GM12878 (cell line): ENCODE data around the gene KDSR. TPM values are rescaled to one million over a fixed set of nuclear protein-coding genes. Genes with fewer than 3 reads are reported as not detected.

Experiments
- FOXK2 ChIP-seq: fragments of 450-650 bp; IDR thresholded peaks from 2 replicates; pipeline ENCODE4 v1.6.1; 2017; ENCODE audit warnings: mild to moderate bottlenecking, moderate library complexity
- JUNB ChIP-seq: IDR thresholded peaks from 2 replicates; pipeline ENCODE4 v1.6.1; 2016; ENCODE audit warnings: antibody characterized with exemption, mild to moderate bottlenecking
- JUND ChIP-seq: IDR thresholded peaks from 2 replicates; pipeline ENCODE4 v1.6.1; 2012; ENCODE audit warnings: low read depth, mild to moderate bottlenecking, low read length, improper control_type of control experiment, moderate library complexity
- MEF2A ChIP-seq: IDR thresholded peaks from 2 replicates; pipeline ENCODE4 v1.6.1; 2011; ENCODE audit warnings: low read depth, mild to moderate bottlenecking, low read length, moderate library complexity; ENCODE audit not compliant: insufficient read depth
- NBN ChIP-seq: fragments of 450-650 bp; IDR thresholded peaks from 2 replicates; pipeline ENCODE4 v1.6.1; 2016
- NFXL1 ChIP-seq: fragments of 450-650 bp; IDR thresholded peaks from 2 replicates; pipeline ENCODE4 v1.6.1; 2017; ENCODE audit warnings: antibody characterized with exemption, mild to moderate bottlenecking, borderline replicate concordance
- NR2C1 ChIP-seq: fragments of 450-650 bp; IDR thresholded peaks from 2 replicates; pipeline ENCODE4 v1.6.1; 2017; ENCODE audit warnings: antibody characterized with exemption, mild to moderate bottlenecking, moderate library complexity
- NR2C2 ChIP-seq: IDR thresholded peaks from 2 replicates; pipeline ENCODE4 v1.6.1; 2011; ENCODE audit warnings: borderline replicate concordance, low read depth; ENCODE audit not compliant: control insufficient read depth, insufficient read length
- POLR2AphosphoS5 ChIP-seq: IDR thresholded peaks from 2 replicates; pipeline ENCODE4 v1.6.1; 2011; ENCODE audit warnings: mild to moderate bottlenecking, low read length, inconsistent platforms
- RCOR1 ChIP-seq: conservative IDR thresholded peaks from 2 replicates; pipeline ENCODE4 v1.6.1; 2012; ENCODE audit warnings: low read depth, low read length, improper control_type of control experiment
- SIX5 ChIP-seq: IDR thresholded peaks from 2 replicates; pipeline ENCODE4 v1.6.1; 2011; ENCODE audit warnings: mild to moderate bottlenecking, low read depth, low read length, moderate library complexity; ENCODE audit not compliant: severe bottlenecking
- ZNF24 ChIP-seq: fragments of 450-650 bp; IDR thresholded peaks from 2 replicates; pipeline ENCODE4 v1.6.1; 2017; ENCODE audit warnings: antibody characterized with exemption, mild to moderate bottlenecking
- polyA plus RNA-seq, 11 experiments: library from polyadenylated mRNA; depleted of rRNA in 4 of 11; unstranded in 6 of 11; stranded (reverse) in 5 of 11; fragments of >200 nt; fragmentation: Nextera tagmentation in 4 of 11; fragmentation: Illumina TruSeq in 1 of 11; extraction: Ambion mirVana in 4 of 11; extraction: Trizol in 1 of 11; gene quantifications; 1 replicate in 1 of 11; 2 replicates in 10 of 11; pipeline versions ENCODE4 v1.2.1 to v1.2.3, GENCODE V29; 2011 to 2016; ENCODE audit warnings: inconsistent platforms in 2 of 11, missing spikeins in 2 of 11, low read depth in 1 of 11
- total RNA-seq, 4 experiments: library from RNA; depleted of rRNA in 3 of 4; stranded (reverse); fragments of >200 nt in 3 of 4; fragmentation: Illumina TruSeq in 1 of 4; extraction: Trizol in 1 of 4; gene quantifications; 2 replicates each; pipeline versions ENCODE4 v1.2.1 to v1.2.3, GENCODE V29; 2013 to 2021
- TF ChIP-seq, protein P1 (sequence below): fragments of 450-650 bp; IDR thresholded peaks from 2 replicates; pipeline ENCODE4 v1.6.1; 2017; ENCODE audit warnings: mild to moderate bottlenecking, moderate library complexity
- TF ChIP-seq, protein P2 (sequence below): fragments of 150-350 bp; IDR thresholded peaks from 2 replicates; pipeline ENCODE4 v1.6.1; 2016; ENCODE audit warnings: low read depth, low read length

The KDSR gene
- total and polyA plus RNA-seq, 10 of the 15 experiments (the other 5 are each of a cell fraction or from before 2014, with no cell fraction given): 5.2 to 25.9 (median 14.3) TPM

DNA sequence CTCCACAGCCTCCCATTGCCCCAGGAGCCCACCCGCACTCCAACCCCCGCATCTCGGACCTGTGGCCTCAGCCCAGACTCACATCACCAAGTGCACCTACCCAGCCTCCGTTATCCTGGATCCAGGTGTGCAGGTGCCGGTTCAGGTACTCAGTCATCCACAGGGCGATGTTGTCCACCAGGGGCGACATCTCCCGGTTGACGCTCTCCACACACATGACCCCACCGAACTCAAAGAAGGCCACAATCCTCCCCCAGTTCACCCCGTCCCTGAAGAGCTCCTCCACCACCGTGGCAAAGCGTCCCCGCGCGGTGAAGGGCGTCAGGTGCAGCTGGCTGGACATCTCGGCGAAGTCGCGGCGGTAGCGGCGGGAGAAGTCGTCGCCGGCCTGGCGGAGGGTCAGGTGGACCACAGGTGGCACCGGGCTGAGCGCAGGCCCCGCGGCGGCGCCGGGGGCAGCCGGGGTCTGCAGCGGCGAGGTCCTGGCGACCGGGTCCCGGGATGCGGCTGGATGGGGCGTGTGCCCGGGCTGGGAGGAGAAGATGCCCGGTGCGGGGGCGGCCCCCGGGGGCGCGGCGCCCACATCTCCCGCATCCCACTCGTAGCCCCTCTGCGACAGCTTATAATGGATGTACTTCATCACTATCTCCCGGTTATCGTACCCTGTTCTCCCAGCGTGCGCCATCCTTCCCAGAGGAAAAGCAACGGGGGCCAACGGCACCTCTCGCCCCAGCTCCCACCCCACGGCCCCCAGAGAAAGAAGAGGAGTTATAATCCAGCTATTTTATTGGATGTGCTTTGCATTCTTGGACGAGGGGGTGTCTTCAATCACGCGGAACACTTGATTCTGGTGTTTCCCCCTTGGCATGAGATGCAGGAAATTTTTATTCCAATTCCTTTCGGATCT is 48.8 kb downstream of the KDSR start (continued):
- TF ChIP-seq, protein P1, sequence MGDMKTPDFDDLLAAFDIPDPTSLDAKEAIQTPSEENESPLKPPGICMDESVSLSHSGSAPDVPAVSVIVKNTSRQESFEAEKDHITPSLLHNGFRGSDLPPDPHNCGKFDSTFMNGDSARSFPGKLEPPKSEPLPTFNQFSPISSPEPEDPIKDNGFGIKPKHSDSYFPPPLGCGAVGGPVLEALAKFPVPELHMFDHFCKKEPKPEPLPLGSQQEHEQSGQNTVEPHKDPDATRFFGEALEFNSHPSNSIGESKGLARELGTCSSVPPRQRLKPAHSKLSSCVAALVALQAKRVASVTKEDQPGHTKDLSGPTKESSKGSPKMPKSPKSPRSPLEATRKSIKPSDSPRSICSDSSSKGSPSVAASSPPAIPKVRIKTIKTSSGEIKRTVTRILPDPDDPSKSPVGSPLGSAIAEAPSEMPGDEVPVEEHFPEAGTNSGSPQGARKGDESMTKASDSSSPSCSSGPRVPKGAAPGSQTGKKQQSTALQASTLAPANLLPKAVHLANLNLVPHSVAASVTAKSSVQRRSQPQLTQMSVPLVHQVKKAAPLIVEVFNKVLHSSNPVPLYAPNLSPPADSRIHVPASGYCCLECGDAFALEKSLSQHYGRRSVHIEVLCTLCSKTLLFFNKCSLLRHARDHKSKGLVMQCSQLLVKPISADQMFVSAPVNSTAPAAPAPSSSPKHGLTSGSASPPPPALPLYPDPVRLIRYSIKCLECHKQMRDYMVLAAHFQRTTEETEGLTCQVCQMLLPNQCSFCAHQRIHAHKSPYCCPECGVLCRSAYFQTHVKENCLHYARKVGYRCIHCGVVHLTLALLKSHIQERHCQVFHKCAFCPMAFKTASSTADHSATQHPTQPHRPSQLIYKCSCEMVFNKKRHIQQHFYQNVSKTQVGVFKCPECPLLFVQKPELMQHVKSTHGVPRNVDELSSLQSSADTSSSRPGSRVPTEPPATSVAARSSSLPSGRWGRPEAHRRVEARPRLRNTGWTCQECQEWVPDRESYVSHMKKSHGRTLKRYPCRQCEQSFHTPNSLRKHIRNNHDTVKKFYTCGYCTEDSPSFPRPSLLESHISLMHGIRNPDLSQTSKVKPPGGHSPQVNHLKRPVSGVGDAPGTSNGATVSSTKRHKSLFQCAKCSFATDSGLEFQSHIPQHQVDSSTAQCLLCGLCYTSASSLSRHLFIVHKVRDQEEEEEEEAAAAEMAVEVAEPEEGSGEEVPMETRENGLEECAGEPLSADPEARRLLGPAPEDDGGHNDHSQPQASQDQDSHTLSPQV: 0 out of 2 replicates have a peak, but pooled peaks have one; percentile 53
- no peak for TF ChIP-seq SIX5
- TF ChIP-seq, protein P2, sequence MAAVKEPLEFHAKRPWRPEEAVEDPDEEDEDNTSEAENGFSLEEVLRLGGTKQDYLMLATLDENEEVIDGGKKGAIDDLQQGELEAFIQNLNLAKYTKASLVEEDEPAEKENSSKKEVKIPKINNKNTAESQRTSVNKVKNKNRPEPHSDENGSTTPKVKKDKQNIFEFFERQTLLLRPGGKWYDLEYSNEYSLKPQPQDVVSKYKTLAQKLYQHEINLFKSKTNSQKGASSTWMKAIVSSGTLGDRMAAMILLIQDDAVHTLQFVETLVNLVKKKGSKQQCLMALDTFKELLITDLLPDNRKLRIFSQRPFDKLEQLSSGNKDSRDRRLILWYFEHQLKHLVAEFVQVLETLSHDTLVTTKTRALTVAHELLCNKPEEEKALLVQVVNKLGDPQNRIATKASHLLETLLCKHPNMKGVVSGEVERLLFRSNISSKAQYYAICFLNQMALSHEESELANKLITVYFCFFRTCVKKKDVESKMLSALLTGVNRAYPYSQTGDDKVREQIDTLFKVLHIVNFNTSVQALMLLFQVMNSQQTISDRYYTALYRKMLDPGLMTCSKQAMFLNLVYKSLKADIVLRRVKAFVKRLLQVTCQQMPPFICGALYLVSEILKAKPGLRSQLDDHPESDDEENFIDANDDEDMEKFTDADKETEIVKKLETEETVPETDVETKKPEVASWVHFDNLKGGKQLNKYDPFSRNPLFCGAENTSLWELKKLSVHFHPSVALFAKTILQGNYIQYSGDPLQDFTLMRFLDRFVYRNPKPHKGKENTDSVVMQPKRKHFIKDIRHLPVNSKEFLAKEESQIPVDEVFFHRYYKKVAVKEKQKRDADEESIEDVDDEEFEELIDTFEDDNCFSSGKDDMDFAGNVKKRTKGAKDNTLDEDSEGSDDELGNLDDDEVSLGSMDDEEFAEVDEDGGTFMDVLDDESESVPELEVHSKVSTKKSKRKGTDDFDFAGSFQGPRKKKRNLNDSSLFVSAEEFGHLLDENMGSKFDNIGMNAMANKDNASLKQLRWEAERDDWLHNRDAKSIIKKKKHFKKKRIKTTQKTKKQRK: no peak
- no peak for TF ChIP-seq RCOR1
- TF ChIP-seq ZNF24: peak; percentile 69; the same call in 1 of the 2 replicates
- TF ChIP-seq JUNB: no peak
- TF ChIP-seq NBN: peak; percentile 88
- peak; percentile 48; the same call in 1 of the 2 replicates for TF ChIP-seq NR2C1
- no peak for TF ChIP-seq NFXL1
- peak; percentile 88 for TF ChIP-seq POLR2AphosphoS5
- peak; percentile 63; the same call in 1 of the 2 replicates for TF ChIP-seq MEF2A
- no peak for TF ChIP-seq NR2C2
- TF ChIP-seq FOXK2: no peak
- 0 out of 2 replicates have a peak, but pooled peaks have one; percentile 38 for TF ChIP-seq JUND
